A549 treated with AZD2906 at 1 μM for 4 hours (cell line): ENCODE data around the gene PTK7. TPM values are rescaled to one million over a fixed set of nuclear protein-coding genes. Genes with fewer than 3 reads are reported as not detected.

ENCODE experiments used
- total RNA-seq: library from RNA; stranded (reverse); fragments of 200-300 nt; extraction: Qiagen RNA extraction; gene quantifications from 5 replicates; pipeline ENCODE4 v1.2.3, GENCODE V29; 2022

The PTK7 gene
- 3.7 to 5.2 TPM (median 4.8 TPM) in 5 replicates for total RNA-seq

DNA sequence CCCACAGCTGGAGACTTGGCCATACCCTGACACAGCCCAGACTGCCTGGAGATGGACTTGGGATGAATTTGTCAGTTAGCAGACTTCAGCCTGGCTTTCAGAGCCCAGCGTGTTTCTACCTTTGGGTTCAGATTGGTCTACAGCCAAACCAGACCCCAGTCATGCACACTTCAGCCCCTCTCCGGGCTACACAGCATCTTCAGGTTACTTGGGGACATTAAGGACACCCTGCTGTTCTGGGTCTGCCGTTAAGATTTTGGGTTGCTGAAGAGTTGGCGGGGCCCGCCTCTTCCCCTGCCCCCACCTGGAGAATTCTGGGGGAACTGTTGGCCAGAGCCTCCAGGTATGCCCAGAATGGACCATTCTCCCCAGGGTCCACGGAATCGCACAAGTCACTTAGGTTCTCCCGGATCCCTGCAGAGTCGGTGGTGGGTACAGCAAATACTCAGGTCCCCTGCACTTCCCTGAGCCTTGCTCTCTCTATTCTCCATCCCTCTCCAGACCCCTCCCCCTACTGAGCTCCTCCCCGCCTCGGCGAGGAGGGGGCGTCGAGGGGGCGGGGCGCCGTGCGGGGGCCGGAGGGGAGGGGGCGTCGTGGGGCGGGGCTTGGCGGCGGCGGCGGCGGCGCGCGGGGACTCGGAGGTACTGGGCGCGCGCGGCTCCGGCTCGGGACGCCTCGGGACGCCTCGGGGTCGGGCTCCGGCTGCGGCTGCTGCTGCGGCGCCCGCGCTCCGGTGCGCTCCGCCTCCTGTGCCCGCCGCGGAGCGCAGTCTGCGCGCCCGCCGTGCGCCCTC, at the start of gene PTK7:
PTK7 (plus strand) TSS at position 645 of the 794 bp plus-strand sequence. CDS start 175 bp downstream, outside the sequence.

DNA sequence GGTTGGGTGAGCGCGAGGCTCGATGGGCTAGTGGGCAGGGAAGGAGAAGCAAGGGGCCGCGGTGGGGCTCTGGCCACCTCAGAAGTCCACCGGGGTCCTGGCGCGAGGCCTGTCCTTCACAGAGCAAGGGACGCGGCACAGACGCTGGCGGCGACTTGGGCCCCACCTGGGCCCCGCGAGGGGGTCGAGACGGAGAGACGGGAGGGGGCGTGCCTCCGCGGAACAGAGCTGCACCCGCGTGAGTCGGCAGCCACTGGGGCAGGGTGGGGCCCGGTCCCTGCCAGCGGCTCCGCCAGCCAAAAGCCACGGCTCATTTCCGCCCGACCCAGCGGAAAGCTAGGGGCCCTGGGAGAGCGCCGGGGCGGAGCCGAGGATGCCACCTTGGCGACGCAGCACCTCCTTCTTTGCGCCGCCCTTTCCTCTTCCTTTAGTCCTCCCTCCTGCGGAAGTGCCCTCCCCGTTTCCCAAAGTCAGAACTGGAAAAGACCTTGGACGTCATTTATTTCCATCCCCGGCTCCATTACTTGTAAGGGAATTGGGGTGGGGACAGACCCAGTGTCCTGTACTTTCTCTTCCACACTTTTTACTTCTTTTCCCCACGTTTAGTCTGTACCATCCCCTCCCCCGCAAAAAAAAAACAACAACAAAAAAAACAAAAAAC, 22.4 kb upstream of the PTK7 start, which contains the start of gene CUL7:
CUL7 (minus strand) TSS at position 307 of the 661 bp plus-strand sequence. CDS start 1,063 bp downstream, outside the sequence.

DNA sequence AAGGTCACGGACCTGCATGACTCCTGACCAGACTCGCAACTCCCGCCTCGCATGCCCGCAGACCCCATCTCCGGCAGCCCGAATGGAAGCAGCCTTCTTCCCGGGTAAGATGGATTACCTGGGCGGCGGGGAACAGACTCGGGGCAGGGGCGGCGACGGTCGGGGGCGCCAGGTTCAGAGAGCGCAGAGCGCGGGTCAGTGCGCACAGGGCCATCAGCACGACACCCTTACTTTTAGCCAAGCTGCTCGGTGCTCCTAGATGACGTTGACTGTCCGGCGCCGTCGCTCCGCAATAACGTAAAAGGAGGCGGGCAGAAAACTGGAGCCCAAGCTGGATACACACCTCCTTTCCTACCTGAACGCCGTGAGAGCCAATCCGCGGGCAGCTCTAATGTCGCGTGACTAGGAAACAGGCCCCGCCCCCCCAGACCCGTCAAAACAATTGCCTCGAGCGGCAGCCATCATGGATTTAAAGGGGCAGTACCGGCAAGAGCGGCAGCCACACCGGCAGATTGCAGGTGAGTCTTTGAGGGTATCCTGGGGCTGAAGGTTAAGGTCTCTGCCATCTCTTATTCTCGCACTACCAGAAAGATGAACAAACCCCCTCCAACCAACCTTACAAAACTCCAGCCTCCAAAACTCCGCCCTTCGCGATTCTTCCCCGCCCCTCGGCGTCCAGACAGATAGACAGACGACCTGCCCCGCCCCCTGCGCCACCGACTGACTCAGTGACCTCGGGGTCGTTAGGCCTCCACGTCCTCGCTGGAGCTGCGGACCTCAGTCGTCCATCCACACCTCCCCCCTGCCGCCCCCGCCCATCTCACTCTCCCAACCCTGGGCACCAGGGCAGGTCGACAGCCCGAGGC, 16.7 kb upstream of the PTK7 start, which contains the start of the genes KLC4 and MRPL2:
KLC4 (plus strand) TSS at position 464 of the 866 bp plus-strand sequence. CDS start 1,705 bp downstream, outside the sequence.
MRPL2 (minus strand) TSS at position 267 of the 866 bp plus-strand sequence; CDS start at position 214, 53 bp downstream.

DNA sequence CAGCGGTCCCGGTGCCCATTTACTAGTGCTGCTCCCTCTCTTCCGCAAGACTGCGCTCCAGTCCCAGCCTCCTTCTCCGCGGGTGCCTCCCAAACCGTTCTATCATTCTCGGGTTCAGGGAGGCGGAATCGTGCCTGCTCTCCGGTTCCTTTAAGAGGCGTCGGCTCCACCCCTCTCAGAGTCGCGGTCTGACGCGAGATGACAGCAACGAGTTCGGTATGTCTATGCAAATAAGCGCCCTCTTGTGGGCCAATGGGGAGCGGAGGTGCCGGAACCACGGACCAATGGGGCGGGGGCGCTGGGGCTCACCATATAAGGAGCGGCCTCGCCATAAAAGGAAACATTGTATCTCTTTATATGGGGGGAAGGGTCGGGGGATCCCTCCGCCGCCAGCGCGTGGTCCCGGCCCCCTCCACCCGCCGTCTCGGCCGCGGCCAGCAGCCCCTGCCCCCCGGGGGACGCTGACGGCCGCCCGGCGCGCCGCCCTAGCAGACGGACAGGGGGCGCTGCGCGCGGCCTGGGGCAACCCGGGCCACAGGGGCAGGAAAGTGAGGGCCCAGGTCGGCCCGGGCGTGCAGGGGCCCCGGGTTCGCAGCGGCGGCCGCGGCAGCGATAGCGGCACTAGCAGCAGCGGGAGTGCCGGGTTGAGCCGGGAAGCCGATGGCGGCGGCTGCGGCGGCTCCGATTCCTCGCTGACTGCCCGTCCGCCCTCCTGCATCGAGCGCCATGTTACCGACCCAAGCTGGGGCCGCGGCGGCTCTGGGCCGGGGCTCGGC, 95.0 kb downstream of the PTK7 start, which contains the start of gene SRF:
SRF (plus strand) TSS at position 339 of the 776 bp plus-strand sequence; CDS start at position 727, 388 bp downstream.

DNA sequence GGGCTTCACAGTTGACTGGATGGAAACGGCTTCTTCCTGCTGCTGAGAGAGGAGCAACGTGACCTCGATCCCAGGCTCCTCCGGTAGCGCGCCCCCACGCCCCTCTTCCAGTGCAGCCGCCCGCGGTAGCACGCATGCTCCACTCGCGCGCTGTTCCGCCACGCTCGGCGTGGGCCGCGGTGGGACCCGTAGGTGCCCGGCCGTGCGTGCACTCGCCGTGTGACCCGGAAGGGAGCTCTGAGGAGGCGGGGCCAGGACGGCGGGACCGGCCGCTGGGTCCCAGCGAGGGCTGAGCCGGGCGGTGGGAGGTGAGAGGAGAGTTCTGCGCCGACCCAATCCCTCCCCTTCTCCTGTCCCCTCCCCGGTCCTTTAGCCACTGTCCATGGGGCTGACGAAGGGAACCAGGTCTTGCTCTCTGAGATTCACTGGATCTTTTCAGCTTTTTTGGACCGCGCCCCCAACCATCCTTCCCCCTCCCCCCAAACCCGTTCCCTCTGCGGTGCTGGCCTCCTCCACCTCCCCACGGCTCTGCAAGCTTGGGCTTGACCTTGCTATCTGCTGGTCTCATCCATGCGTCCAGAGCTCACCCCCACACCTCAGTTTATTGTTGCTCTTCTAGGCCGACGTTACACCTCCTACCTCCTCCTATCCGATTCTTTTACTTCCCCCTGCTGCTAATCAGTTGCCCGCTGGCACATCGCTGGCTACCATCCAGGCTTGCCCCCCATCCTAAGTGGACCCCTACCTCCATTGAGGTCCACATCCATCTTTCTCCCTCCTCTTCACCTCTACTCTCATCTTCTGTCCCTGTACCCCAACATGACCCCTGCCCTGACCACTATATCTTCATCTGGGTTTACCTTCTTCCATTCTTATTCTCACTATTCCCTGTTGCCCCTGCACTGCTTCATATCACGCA, 106.1 kb downstream of the PTK7 start, which contains the start of gene CUL9:
CUL9 (plus strand) TSS at position 255 of the 919 bp plus-strand sequence. CDS start 2,115 bp downstream, outside the sequence.

Other genes with a start within 250 kb of the PTK7 start
- gene RPL7L1, start 196.7 kb upstream of the PTK7 start, total RNA-seq, result 55.3 to 98.5 TPM (median 60.4 TPM) in 5 replicates
- gene PTCRA, start 160.3 kb upstream of the PTK7 start, total RNA-seq, result not detected in 5 replicates
- 36.8 to 45.0 TPM (median 43.5 TPM) in 5 replicates for gene CNPY3, start 146.8 kb upstream of the PTK7 start, total RNA-seq
- 0.06 to 0.16 TPM (median 0.10 TPM) in 4 of 5 replicates, not detected in the other for gene GNMT, start 115.6 kb upstream of the PTK7 start, total RNA-seq
- 6.2 to 9.7 TPM (median 9.3 TPM) in 5 replicates for gene PEX6, start 97.1 kb upstream of the PTK7 start, total RNA-seq
- 25.3 to 28.9 TPM (median 27.0 TPM) in 5 replicates for gene PPP2R5D, start 91.7 kb upstream of the PTK7 start, total RNA-seq
- gene MEA1, start 62.4 kb upstream of the PTK7 start, total RNA-seq, result 85.6 to 93.3 TPM (median 91.2 TPM) in 5 replicates
- 26.2 to 31.1 TPM (median 27.7 TPM) in 5 replicates for gene KLHDC3, start 62.1 kb upstream of the PTK7 start, total RNA-seq
- gene RRP36, start 54.7 kb upstream of the PTK7 start, total RNA-seq, result 64.4 to 75.1 TPM (median 68.5 TPM) in 5 replicates
- 6.8 to 9.0 TPM (median 7.6 TPM) in 5 replicates for gene CUL7, start 22.5 kb upstream of the PTK7 start, total RNA-seq
- 56.1 to 62.9 TPM (median 57.9 TPM) in 5 replicates for gene MRPL2, start 16.9 kb upstream of the PTK7 start, total RNA-seq
- 6.7 to 8.1 TPM (median 7.3 TPM) in 5 replicates for gene KLC4, start 16.7 kb upstream of the PTK7 start, total RNA-seq
- 12.5 to 17.2 TPM (median 16.3 TPM) in 5 replicates for gene SRF, start 95.0 kb downstream of the PTK7 start, total RNA-seq
- 5.8 to 9.8 TPM (median 8.5 TPM) in 5 replicates for gene CUL9, start 105.9 kb downstream of the PTK7 start, total RNA-seq
- gene DNPH1, start 153.2 kb downstream of the PTK7 start, total RNA-seq, result 77.7 to 112 TPM (median 101 TPM) in 5 replicates
- gene TTBK1, start 167.2 kb downstream of the PTK7 start, total RNA-seq, result 0.03 to 0.06 TPM (median 0.03 TPM) in 5 replicates
- gene SLC22A7, start 221.9 kb downstream of the PTK7 start, total RNA-seq, result not detected in 5 replicates
- 0.27 to 0.62 TPM (median 0.37 TPM) in 5 replicates for gene CRIP3, start 232.5 kb downstream of the PTK7 start, total RNA-seq